Measurements from ENCODE around the gene CD34.

CD34 gene

DNA sequence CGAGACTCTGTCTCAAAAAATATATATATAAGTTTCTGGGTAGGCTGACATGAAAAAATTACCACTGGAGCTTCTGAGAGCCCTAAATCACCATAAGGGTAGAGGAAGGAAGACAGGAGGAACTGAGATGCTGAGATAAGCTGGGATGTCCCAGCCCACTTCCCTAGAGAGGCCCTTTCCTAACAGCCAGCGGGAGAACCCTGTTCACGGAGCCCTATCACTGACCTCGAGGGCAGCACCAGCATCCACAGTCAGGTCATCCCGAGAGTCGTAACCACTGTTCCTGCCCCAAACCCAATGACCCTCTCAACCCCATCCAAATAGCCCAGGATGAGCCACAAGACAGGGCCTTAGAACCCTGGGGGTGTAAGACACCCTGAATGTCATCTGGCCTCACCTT, 77.5 kb downstream of the CD34 start:
- DNase-seq (ENCODE audit: low read depth in 2 of 2) = no peak

DNA sequence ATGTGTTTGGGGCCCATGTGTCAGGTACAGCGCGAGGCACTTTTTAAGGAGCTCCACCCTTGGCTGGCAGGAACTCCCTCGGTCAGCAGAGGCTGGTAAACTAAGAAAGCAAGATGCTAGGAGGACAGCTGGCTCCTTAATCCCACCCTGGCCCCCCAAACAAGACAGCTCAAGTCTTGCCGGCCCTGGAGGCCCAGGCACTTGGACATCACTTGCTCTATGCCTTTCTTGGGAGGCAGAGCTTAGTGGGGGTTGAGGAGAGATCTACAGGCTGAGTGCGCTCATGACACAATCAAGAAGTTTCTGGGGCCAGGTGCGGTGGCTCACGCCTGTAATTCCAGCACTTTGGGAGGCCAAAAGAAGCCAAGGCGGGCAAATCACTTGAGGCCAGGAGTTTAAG, 78.1 kb downstream of the CD34 start:
- DNase-seq (ENCODE audit: low read depth in 2 of 2) = no peak

DNA sequence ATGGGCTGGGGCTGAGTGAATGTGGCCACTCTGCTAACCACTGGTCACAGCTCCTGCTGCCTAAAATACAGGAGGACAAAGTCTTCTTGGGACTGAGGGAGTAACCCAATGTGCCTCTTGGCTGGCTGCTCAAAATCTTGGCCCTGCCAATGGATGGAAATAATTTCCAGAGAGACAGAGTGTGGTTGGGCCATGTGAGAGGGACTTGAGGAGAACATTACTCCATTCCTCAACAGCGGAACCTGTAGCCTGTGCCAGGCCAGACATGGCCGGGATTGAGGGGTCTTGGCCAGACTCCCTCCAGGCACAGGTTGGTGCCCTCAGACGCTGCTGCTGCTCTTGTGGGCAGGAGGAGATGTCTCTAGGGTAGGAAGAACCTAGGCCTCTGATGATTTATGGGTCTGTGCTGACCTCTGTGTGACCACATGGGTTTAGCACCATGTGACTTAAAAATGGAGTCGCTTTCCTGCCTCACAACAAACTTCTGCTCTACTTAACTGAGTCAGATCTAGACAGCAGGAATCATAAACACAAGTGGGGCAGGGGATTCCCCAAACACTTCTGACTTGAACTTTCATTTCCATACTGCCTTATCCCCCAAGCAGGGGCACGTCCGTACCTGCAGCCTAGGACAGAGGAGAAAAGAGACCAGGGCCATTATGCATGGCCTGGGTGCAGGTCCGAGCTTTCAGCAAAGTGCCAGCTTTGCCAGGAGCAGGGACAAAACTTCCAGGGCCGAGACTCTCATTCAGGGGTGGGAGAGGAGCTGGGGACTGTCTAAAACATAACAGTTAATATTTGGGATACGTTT, 79.2 kb downstream of the CD34 start:
- DNase-seq (ENCODE audit: low read depth in 2 of 2) = peak in 1 of 2 donors; percentile 36
